ENCODE measurements around the gene CSTA.

- TF ChIP-seq, protein P1, sequence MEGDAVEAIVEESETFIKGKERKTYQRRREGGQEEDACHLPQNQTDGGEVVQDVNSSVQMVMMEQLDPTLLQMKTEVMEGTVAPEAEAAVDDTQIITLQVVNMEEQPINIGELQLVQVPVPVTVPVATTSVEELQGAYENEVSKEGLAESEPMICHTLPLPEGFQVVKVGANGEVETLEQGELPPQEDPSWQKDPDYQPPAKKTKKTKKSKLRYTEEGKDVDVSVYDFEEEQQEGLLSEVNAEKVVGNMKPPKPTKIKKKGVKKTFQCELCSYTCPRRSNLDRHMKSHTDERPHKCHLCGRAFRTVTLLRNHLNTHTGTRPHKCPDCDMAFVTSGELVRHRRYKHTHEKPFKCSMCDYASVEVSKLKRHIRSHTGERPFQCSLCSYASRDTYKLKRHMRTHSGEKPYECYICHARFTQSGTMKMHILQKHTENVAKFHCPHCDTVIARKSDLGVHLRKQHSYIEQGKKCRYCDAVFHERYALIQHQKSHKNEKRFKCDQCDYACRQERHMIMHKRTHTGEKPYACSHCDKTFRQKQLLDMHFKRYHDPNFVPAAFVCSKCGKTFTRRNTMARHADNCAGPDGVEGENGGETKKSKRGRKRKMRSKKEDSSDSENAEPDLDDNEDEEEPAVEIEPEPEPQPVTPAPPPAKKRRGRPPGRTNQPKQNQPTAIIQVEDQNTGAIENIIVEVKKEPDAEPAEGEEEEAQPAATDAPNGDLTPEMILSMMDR (IDR thresholded peaks at IDR 0.05; ENCODE audit: insufficient read depth, low read length): no peak
- no peak for TF ChIP-seq GABPA (IDR thresholded peaks at IDR 0.05; ENCODE audit: low read depth)
- no peak for TF ChIP-seq POLR2AphosphoS5 (IDR thresholded peaks at IDR 0.05; ENCODE audit: low read depth)
- TF ChIP-seq, protein P2, sequence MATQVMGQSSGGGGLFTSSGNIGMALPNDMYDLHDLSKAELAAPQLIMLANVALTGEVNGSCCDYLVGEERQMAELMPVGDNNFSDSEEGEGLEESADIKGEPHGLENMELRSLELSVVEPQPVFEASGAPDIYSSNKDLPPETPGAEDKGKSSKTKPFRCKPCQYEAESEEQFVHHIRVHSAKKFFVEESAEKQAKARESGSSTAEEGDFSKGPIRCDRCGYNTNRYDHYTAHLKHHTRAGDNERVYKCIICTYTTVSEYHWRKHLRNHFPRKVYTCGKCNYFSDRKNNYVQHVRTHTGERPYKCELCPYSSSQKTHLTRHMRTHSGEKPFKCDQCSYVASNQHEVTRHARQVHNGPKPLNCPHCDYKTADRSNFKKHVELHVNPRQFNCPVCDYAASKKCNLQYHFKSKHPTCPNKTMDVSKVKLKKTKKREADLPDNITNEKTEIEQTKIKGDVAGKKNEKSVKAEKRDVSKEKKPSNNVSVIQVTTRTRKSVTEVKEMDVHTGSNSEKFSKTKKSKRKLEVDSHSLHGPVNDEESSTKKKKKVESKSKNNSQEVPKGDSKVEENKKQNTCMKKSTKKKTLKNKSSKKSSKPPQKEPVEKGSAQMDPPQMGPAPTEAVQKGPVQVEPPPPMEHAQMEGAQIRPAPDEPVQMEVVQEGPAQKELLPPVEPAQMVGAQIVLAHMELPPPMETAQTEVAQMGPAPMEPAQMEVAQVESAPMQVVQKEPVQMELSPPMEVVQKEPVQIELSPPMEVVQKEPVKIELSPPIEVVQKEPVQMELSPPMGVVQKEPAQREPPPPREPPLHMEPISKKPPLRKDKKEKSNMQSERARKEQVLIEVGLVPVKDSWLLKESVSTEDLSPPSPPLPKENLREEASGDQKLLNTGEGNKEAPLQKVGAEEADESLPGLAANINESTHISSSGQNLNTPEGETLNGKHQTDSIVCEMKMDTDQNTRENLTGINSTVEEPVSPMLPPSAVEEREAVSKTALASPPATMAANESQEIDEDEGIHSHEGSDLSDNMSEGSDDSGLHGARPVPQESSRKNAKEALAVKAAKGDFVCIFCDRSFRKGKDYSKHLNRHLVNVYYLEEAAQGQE (IDR thresholded peaks at IDR 0.05; ENCODE audit: insufficient replicate concordance, low read depth): no peak
Measured at GRCh38 chr3:122349171-122349570, 24.1 kb downstream of the CSTA start.

Data from HL-60 (cell line).